ENCODE data around the gene IGF1R.

DNA sequence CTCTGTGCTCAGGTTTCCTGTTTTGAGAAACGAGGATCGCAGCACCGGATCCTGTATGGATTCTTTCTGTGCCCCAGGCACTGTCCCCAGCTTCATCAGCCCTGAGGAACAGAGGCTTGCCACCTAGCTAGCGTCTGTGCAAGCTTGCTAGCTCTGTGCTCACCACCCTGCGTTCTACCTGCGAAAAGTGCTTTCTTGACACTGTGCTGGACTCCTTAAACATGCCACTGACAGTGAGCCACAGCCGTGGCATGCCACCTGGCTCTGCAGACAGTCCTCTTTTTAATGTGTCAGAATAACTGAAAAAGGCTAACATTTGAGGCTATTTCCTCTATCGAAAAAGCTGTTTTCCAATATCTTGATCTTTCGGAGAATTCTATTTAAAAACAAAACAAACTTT is 357.8 kb downstream of the IGF1R start:
- TF ChIP-seq EZH2 (IDR thresholded peaks at IDR 0.05) = no peak
- TF ChIP-seq CTCF (IDR thresholded peaks at IDR 0.05) = no peak
- no peak for TF ChIP-seq EZH2phosphoT487 (IDR thresholded peaks at IDR 0.05)

Measured in neural progenitor cell (in vitro differentiated cells).